ENCODE data around the gene CELA2B. TPM values are rescaled to one million over a fixed set of nuclear protein-coding genes. Genes with fewer than 3 reads are reported as not detected.

Gene CELA2B
- total and polyA plus RNA-seq, 9 of the 15 experiments (the other 6 are each of a cell fraction or from before 2014, with no cell fraction given) = 0.25 to 2.1 (median 0.38) TPM; not detected in 5

DNA sequence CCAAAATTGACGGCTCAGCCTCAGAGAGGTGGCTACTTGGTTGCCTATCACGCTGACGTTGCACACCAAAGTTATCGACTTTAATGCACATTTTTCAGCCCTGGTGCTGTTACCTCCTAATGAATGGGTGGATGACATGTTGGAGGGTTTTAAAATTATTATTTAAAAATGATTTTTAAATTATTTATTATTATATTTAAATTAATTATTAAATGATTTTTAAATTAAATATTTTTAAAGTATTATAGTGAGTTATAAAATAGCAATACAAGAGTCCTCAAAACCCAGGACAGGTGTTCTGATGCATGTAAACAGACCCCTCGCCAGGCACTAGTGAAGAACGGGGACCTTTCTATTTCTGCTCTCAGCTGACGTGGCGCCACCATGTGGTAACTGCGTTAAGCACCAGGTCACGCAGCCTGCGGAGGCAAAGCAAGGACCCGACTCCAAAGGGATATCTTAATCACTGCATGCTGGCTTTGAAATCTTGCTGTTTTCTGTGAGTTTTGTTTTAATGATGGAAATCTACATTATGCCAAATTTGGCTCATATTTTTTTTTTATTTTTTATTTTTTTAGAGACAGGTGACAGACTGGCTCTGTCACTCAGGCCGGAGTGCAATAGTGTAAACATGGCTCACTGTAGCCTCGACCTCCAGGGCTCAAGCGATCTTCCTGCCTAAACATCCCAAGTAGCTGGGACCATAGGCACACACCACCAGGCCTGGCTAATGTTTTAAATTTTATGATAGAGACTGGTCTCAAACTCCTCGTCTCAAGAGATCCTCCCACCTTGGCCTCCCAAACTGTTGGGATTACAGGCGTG, 25.5 kb downstream of the CELA2B start (continued):
- TF ChIP-seq CREM (IDR thresholded peaks at IDR 0.05; ENCODE audit: low read depth) (peak; percentile 59; the same call in 1 of the 2 replicates), E2F3 (CRISPR knock-in tag; IDR thresholded peaks at IDR 0.05) (no peak), NBN (IDR thresholded peaks at IDR 0.05; ENCODE audit: low read depth) (no peak), ZSCAN29 (IDR thresholded peaks at IDR 0.05) (no peak), PTRF (tag; IDR thresholded peaks at IDR 0.05) (no peak), SAFB2 (IDR thresholded peaks at IDR 0.05; ENCODE audit: borderline replicate concordance, low read depth, low read length, severe bottlenecking) (no peak), MBD1 (CRISPR knock-in tag; IDR thresholded peaks at IDR 0.05) (no peak), ZMIZ1 (IDR thresholded peaks at IDR 0.05; ENCODE audit: low read depth in 2 of 2, low read length in 2 of 2) (no peak), ASH1L (IDR thresholded peaks at IDR 0.05; ENCODE audit: borderline replicate concordance, low read depth, partially characterized antibody) (no peak), CBFA2T3 (IDR thresholded peaks at IDR 0.05) (no peak), PYGO2 (tag; IDR thresholded peaks at IDR 0.05) (no peak), RBM14 (IDR thresholded peaks at IDR 0.05; ENCODE audit: borderline replicate concordance, insufficient read depth, low read depth, low read length) (no peak)
- TF ChIP-seq, protein P1, sequence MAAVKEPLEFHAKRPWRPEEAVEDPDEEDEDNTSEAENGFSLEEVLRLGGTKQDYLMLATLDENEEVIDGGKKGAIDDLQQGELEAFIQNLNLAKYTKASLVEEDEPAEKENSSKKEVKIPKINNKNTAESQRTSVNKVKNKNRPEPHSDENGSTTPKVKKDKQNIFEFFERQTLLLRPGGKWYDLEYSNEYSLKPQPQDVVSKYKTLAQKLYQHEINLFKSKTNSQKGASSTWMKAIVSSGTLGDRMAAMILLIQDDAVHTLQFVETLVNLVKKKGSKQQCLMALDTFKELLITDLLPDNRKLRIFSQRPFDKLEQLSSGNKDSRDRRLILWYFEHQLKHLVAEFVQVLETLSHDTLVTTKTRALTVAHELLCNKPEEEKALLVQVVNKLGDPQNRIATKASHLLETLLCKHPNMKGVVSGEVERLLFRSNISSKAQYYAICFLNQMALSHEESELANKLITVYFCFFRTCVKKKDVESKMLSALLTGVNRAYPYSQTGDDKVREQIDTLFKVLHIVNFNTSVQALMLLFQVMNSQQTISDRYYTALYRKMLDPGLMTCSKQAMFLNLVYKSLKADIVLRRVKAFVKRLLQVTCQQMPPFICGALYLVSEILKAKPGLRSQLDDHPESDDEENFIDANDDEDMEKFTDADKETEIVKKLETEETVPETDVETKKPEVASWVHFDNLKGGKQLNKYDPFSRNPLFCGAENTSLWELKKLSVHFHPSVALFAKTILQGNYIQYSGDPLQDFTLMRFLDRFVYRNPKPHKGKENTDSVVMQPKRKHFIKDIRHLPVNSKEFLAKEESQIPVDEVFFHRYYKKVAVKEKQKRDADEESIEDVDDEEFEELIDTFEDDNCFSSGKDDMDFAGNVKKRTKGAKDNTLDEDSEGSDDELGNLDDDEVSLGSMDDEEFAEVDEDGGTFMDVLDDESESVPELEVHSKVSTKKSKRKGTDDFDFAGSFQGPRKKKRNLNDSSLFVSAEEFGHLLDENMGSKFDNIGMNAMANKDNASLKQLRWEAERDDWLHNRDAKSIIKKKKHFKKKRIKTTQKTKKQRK (IDR thresholded peaks at IDR 0.05; ENCODE audit: borderline replicate concordance, low read depth, low read length) = no peak
- TF ChIP-seq, protein P2, sequence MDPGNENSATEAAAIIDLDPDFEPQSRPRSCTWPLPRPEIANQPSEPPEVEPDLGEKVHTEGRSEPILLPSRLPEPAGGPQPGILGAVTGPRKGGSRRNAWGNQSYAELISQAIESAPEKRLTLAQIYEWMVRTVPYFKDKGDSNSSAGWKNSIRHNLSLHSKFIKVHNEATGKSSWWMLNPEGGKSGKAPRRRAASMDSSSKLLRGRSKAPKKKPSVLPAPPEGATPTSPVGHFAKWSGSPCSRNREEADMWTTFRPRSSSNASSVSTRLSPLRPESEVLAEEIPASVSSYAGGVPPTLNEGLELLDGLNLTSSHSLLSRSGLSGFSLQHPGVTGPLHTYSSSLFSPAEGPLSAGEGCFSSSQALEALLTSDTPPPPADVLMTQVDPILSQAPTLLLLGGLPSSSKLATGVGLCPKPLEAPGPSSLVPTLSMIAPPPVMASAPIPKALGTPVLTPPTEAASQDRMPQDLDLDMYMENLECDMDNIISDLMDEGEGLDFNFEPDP (CRISPR knock-in tag; IDR thresholded peaks at IDR 0.05) = no peak
- TF ChIP-seq, protein P3, sequence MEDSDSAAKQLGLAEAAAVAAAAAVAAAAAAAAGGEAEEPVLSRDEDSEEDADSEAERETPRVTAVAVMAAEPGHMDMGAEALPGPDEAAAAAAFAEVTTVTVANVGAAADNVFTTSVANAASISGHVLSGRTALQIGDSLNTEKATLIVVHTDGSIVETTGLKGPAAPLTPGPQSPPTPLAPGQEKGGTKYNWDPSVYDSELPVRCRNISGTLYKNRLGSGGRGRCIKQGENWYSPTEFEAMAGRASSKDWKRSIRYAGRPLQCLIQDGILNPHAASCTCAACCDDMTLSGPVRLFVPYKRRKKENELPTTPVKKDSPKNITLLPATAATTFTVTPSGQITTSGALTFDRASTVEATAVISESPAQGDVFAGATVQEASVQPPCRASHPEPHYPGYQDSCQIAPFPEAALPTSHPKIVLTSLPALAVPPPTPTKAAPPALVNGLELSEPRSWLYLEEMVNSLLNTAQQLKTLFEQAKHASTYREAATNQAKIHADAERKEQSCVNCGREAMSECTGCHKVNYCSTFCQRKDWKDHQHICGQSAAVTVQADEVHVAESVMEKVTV (CRISPR knock-in tag; IDR thresholded peaks at IDR 0.05) = peak; percentile 35; the same call in 1 of the 2 replicates
